CD4-positive, alpha-beta T cell (primary cell): ENCODE measurements around the gene ERAL1. TPM values are rescaled to one million over a fixed set of nuclear protein-coding genes. Genes with fewer than 3 reads are reported as not detected.

ENCODE experiments used
- ATAC-seq: fragments of 200-7000 bp; cut with Tn5 transposase; one replicate; pipeline ENCODE4 v1.10.0; 2022; ENCODE audit warnings: mild to moderate bottlenecking; ENCODE audit not compliant: poor library complexity
- CTCF ChIA-PET: fragments of 350-600 bp; sonication (Branson Sonifier 250); formaldehyde crosslinking; loops from one replicate; lab custom pipeline; 2021; ENCODE audit warnings: antibody characterized with exemption, inconsistent platforms; lab: Charles Lee
- POLR2A ChIA-PET: fragments of 350-600 bp; sonication (Branson Sonifier 250); formaldehyde crosslinking; loops from one replicate; lab custom pipeline; 2021; ENCODE audit warnings: antibody characterized with exemption, inconsistent platforms; lab: Charles Lee
- DNase-seq, 14 experiments: peaks; one replicate each; pipeline ENCODE4 v3.0.0-alpha.2; 2013 to 2020; ENCODE audit warnings: mixed read lengths in 2 of 14
- H3K27ac ChIP-seq, 2 donors: one replicate each; pipeline versions ENCODE4 v1.5.1 to v1.7.0; 2013; ENCODE audit warnings: low read length in 2 of 2, low read depth in 1 of 2, mild to moderate bottlenecking in 1 of 2
- H3K27me3 ChIP-seq, 2 experiments: 1 replicate in 1 of 2; 2 replicates in 1 of 2; pipeline versions ENCODE4 v1.6.1 to v1.7.0; 2013; ENCODE audit warnings: low read length in 2 of 2, control low read depth in 1 of 2, mild to moderate bottlenecking in 1 of 2, moderate library complexity in 1 of 2; ENCODE audit not compliant: insufficient read depth in 2 of 2, control insufficient read depth in 1 of 2
- H3K36me3 ChIP-seq: one replicate; pipeline ENCODE4 v1.6.1; 2013; ENCODE audit warnings: low read length, control low read depth; ENCODE audit not compliant: insufficient read depth
- H3K4me1 ChIP-seq: one replicate; pipeline ENCODE4 v1.6.1; 2013; ENCODE audit warnings: low read length, control low read depth; ENCODE audit not compliant: insufficient read depth
- H3K4me3 ChIP-seq: one replicate; pipeline ENCODE4 v1.5.1; 2013; ENCODE audit warnings: mild to moderate bottlenecking, low read length, moderate library complexity
- H3K9me3 ChIP-seq, 2 experiments: 1 replicate in 1 of 2; 2 replicates in 1 of 2; pipeline versions ENCODE4 v1.6.1 to v1.7.0; 2013; ENCODE audit warnings: low read length in 2 of 2, mild to moderate bottlenecking in 2 of 2, control low read depth in 1 of 2, moderate library complexity in 1 of 2; ENCODE audit not compliant: control insufficient read depth in 1 of 2, insufficient read depth in 1 of 2
- H3K27ac Mint-ChIP-seq: one replicate; pipeline ENCODE4 v1.8.0; 2020; ENCODE audit warnings: mixed read lengths
- H3K27me3 Mint-ChIP-seq: one replicate; pipeline ENCODE4 v1.8.0; 2021; ENCODE audit warnings: mixed read lengths
- H3K36me3 Mint-ChIP-seq: one replicate; pipeline ENCODE4 v1.8.0; 2021; ENCODE audit warnings: low read depth, mixed read lengths
- H3K4me1 Mint-ChIP-seq: one replicate; pipeline ENCODE4 v1.8.0; 2021; ENCODE audit warnings: low read depth, mixed read lengths
- H3K4me3 Mint-ChIP-seq: one replicate; pipeline ENCODE4 v1.8.0; 2020; ENCODE audit warnings: mild to moderate bottlenecking, mixed read lengths
- H3K9me3 Mint-ChIP-seq: one replicate; pipeline ENCODE4 v1.8.0; 2020; ENCODE audit warnings: mixed read lengths
- CTCF ChIP-seq: fragments of 200-600 bp; IDR thresholded peaks from one replicate; pipeline ENCODE4 v1.8.0; 2022; ENCODE audit warnings: antibody characterized with exemption, mild to moderate bottlenecking
- intact Hi-C, 2 experiments: fragments of 100-400 bp; cut with DNase I in 1 of 2; cut with micrococcal nuclease in 1 of 2; formaldehyde crosslinking; loops; one replicate each; pipeline versions ENCODE4 v1.15.1 to v1.9.0; 2023 to 2025; cut with DNase I, micrococcal nuclease
- total RNA-seq, 174 experiments: library from RNA in 2 of 174; stranded (reverse) in 2 of 174; gene quantifications; one replicate each; pipeline ENCODE4 v1.2.3 and lab custom pipeline; 2021 to 2026

Gene ERAL1
- total RNA-seq, 2 experiments from 2014 or later = 15.6 to 16.8 TPM

- Mint-ChIP-seq H3K9me3 (no peaks in the 10 kb centered on the region), H3K27me3 (no peaks in the 10 kb centered on the region), H3K4me1 (no peaks in the 10 kb centered on the region), H3K4me3 (no peak overlapping the region), H3K27ac (peak overlapping the region; percentile 14), H3K36me3 (peaks cover 90% of the 10 kb centered on the region)
- DNase-seq (no peak), ATAC-seq (no peak)
- POLR2A ChIA-PET = interaction anchor here (1.1 kb wide), 1 partner anchor 13 kb away, joined by 4 read pairs; no protein-coding TSS in a partner anchor
- Histone ChIP-seq H3K27ac (no peak overlapping the region), H3K9me3 (no peaks in the 10 kb centered on the region), H3K4me3 (no peak overlapping the region), H3K4me1 (peaks cover 17% of the 10 kb centered on the region), H3K36me3 (peaks cover 98% of the 10 kb centered on the region), H3K27me3 (no peaks in the 10 kb centered on the region)
- intact Hi-C loops = no loop called here
- no peak for TF ChIP-seq CTCF
- CTCF ChIA-PET = interaction anchor here (0.7 kb wide), 1 partner anchor 120 kb away, joined by 3 read pairs; no protein-coding TSS in a partner anchor
Measured at GRCh38 chr17:28883967-28884702, 29.3 kb downstream of the ERAL1 start.

- H3K36me3 Mint-ChIP-seq = peaks cover 83% of the 10 kb centered on the region
- TF ChIP-seq CTCF = no peak
- ATAC-seq = no peak
- Histone ChIP-seq H3K4me3 (no peak overlapping the region), H3K4me1 (peaks cover 23% of the 10 kb centered on the region), H3K27ac (no peak overlapping the region), H3K36me3 (peaks cover 90% of the 10 kb centered on the region), H3K9me3 (no peaks in the 10 kb centered on the region), H3K27me3 (no peaks in the 10 kb centered on the region)
- H3K27me3 Mint-ChIP-seq = no peaks in the 10 kb centered on the region
- no peaks in the 10 kb centered on the region for H3K9me3 Mint-ChIP-seq
- DNase-seq = no peak
- H3K4me3 Mint-ChIP-seq = no peak overlapping the region
- intact Hi-C loops = no loop called here
- H3K27ac Mint-ChIP-seq = peak overlapping the region; percentile 14
- ChIA-PET CTCF (no interaction called here), POLR2A (interaction anchor here (1.1 kb wide), 1 partner anchor 14 kb away, joined by 4 read pairs; no protein-coding TSS in a partner anchor)
- H3K4me1 Mint-ChIP-seq = no peaks in the 10 kb centered on the region
Measured at GRCh38 chr17:28885363-28885762, 30.5 kb downstream of the ERAL1 start.

GRCh38 chr17:28885951-28886350, 31.1 kb downstream of the ERAL1 start:
- no peaks in the 10 kb centered on the region for H3K27me3 Mint-ChIP-seq
- Histone ChIP-seq H3K9me3 (no peaks in the 10 kb centered on the region), H3K4me1 (peaks cover 29% of the 10 kb centered on the region), H3K36me3 (peaks cover 84% of the 10 kb centered on the region), H3K27me3 (no peaks in the 10 kb centered on the region), H3K4me3 (no peak overlapping the region), H3K27ac (no peak overlapping the region)
- H3K36me3 Mint-ChIP-seq = peaks cover 79% of the 10 kb centered on the region
- ChIA-PET CTCF (no interaction called here), POLR2A (no interaction called here)
- no peaks in the 10 kb centered on the region for H3K9me3 Mint-ChIP-seq
- peaks cover 3% of the 10 kb centered on the region for H3K4me1 Mint-ChIP-seq
- DNase-seq (no peak), ATAC-seq (no peak)
- H3K4me3 Mint-ChIP-seq = no peak overlapping the region
- no peak for TF ChIP-seq CTCF
- no peak overlapping the region for H3K27ac Mint-ChIP-seq
- intact Hi-C loops = no loop called here
